Measurements from ENCODE around the gene SPACA7.

The SPACA7 gene

GRCh38 chr13:112355274-112355838 lies 20.8 kb upstream of the SPACA7 start:
- no CpG with 5 or more reads among the region's 15 CpGs for WGBS (ENCODE audit: extremely low coverage, insufficient coverage, insufficient read length)

GRCh38 chr13:112356190-112356589 lies 20.0 kb upstream of the SPACA7 start:
- no peak overlapping the region for H3K27ac ChIP-seq (ENCODE audit: low read depth, low read length)
- H4K91ac ChIP-seq (ENCODE audit: low read depth, low read length) = no peak overlapping the region
- no peaks in the 10 kb centered on the region for H3K27me3 ChIP-seq (ENCODE audit: insufficient read depth, low read length)
- no peaks in the 10 kb centered on the region for H3K36me3 ChIP-seq (ENCODE audit: control insufficient read depth in 1 of 2, insufficient read depth in 2 of 2, low read length in 2 of 2)
- H2AFZ ChIP-seq (ENCODE audit: insufficient read depth, low read length, poor library complexity) = no peak overlapping the region
- H3K79me2 ChIP-seq (ENCODE audit: control insufficient read depth, insufficient read depth, low read length, poor library complexity) = no peaks in the 10 kb centered on the region
- H3K4me1 ChIP-seq (ENCODE audit: control insufficient read depth in 1 of 2, insufficient read depth in 2 of 2, low read length in 2 of 2) = no peaks in the 10 kb centered on the region
- H3K79me1 ChIP-seq (ENCODE audit: low read length) = no peaks in the 10 kb centered on the region
- DNase-seq = no peak
- no peak overlapping the region for H3K18ac ChIP-seq (ENCODE audit: low read length)
- H3K4me2 ChIP-seq (ENCODE audit: low read length) = no peak overlapping the region
- no peak overlapping the region for H4K8ac ChIP-seq (ENCODE audit: low read depth, low read length)
- H4K12ac ChIP-seq (ENCODE audit: low read depth, low read length) = no peak overlapping the region
- whole genome bisulfite sequencing (ENCODE audit: extremely low coverage, insufficient coverage, insufficient read length) = no CpG with 5 or more reads among the region's 13 CpGs
- H2AK5ac ChIP-seq (ENCODE audit: low read length) = no peak overlapping the region
- no peak overlapping the region for H2BK5ac ChIP-seq (ENCODE audit: low read depth, low read length, poor library complexity)
- no peak overlapping the region for H3K9ac ChIP-seq (ENCODE audit: low read length)
- no peak overlapping the region for H2BK12ac ChIP-seq (ENCODE audit: low read length)
- no peak overlapping the region for H3K23ac ChIP-seq (ENCODE audit: low read length)
- H3K4me3 ChIP-seq (ENCODE audit: low read depth, low read length) = no peak overlapping the region
- H3K4ac ChIP-seq (ENCODE audit: low read depth, low read length) = no peak overlapping the region
- H3K9me3 ChIP-seq (ENCODE audit: insufficient read depth, low read depth, low read length) = peaks cover 2% of the 10 kb centered on the region
- no peak overlapping the region for H3K14ac ChIP-seq (ENCODE audit: low read length)
- H2BK120ac ChIP-seq (ENCODE audit: insufficient read depth, low read length, poor library complexity) = no peak overlapping the region

More at GRCh38 chr13:112355274-112355838, 20.8 kb upstream of the SPACA7 start:
- Histone ChIP-seq H3K27ac (ENCODE audit: low read depth, low read length) (no peak overlapping the region), H3K4me1 (ENCODE audit: control insufficient read depth in 1 of 2, insufficient read depth in 2 of 2, low read length in 2 of 2) (no peaks in the 10 kb centered on the region), H3K4me2 (ENCODE audit: low read length) (no peak overlapping the region), H3K79me1 (ENCODE audit: low read length) (no peaks in the 10 kb centered on the region), H4K12ac (ENCODE audit: low read depth, low read length) (no peak overlapping the region), H2BK12ac (ENCODE audit: low read length) (no peak overlapping the region), H3K79me2 (ENCODE audit: control insufficient read depth, insufficient read depth, low read length, poor library complexity) (no peaks in the 10 kb centered on the region), H4K8ac (ENCODE audit: low read depth, low read length) (no peak overlapping the region), H3K9me3 (ENCODE audit: insufficient read depth, low read depth, low read length) (peaks cover 2% of the 10 kb centered on the region), H2BK5ac (ENCODE audit: low read depth, low read length, poor library complexity) (no peak overlapping the region), H3K4me3 (ENCODE audit: low read depth, low read length) (no peak overlapping the region), H2AFZ (ENCODE audit: insufficient read depth, low read length, poor library complexity) (no peak overlapping the region), H3K36me3 (ENCODE audit: control insufficient read depth in 1 of 2, insufficient read depth in 2 of 2, low read length in 2 of 2) (no peaks in the 10 kb centered on the region), H4K91ac (ENCODE audit: low read depth, low read length) (no peak overlapping the region), H3K9ac (ENCODE audit: low read length) (no peak overlapping the region), H3K18ac (ENCODE audit: low read length) (no peak overlapping the region), H3K4ac (ENCODE audit: low read depth, low read length) (no peak overlapping the region), H3K27me3 (ENCODE audit: insufficient read depth, low read length) (no peaks in the 10 kb centered on the region), H2AK5ac (ENCODE audit: low read length) (no peak overlapping the region), H3K14ac (ENCODE audit: low read length) (no peak overlapping the region), H3K23ac (ENCODE audit: low read length) (no peak overlapping the region), H2BK120ac (ENCODE audit: insufficient read depth, low read length, poor library complexity) (no peak overlapping the region)
- DNase-seq = no peak

GRCh38 chr13:112358156-112358555 lies 18.0 kb upstream of the SPACA7 start:
- no peak overlapping the region for H2BK12ac ChIP-seq (ENCODE audit: low read length)
- H3K9ac ChIP-seq (ENCODE audit: low read length) = no peak overlapping the region
- H3K27ac ChIP-seq (ENCODE audit: low read depth, low read length) = no peak overlapping the region
- no peaks in the 10 kb centered on the region for H3K79me2 ChIP-seq (ENCODE audit: control insufficient read depth, insufficient read depth, low read length, poor library complexity)
- no peaks in the 10 kb centered on the region for H3K79me1 ChIP-seq (ENCODE audit: low read length)
- H2BK5ac ChIP-seq (ENCODE audit: low read depth, low read length, poor library complexity) = no peak overlapping the region
- no peak overlapping the region for H3K4me3 ChIP-seq (ENCODE audit: low read depth, low read length)
- WGBS (ENCODE audit: extremely low coverage, insufficient coverage, insufficient read length) = 100% methylated on average over 3 of the region's 4 CpGs
- H2BK120ac ChIP-seq (ENCODE audit: insufficient read depth, low read length, poor library complexity) = no peak overlapping the region
- no peak for DNase-seq
- H4K91ac ChIP-seq (ENCODE audit: low read depth, low read length) = no peak overlapping the region
- H3K23ac ChIP-seq (ENCODE audit: low read length) = peak overlapping the region; percentile 100
- no peak overlapping the region for H3K14ac ChIP-seq (ENCODE audit: low read length)
- no peaks in the 10 kb centered on the region for H3K4me1 ChIP-seq (ENCODE audit: control insufficient read depth in 1 of 2, insufficient read depth in 2 of 2, low read length in 2 of 2)
- peaks cover 2% of the 10 kb centered on the region for H3K9me3 ChIP-seq (ENCODE audit: insufficient read depth, low read depth, low read length)
- no peak overlapping the region for H3K4me2 ChIP-seq (ENCODE audit: low read length)
- H4K12ac ChIP-seq (ENCODE audit: low read depth, low read length) = no peak overlapping the region
- no peak overlapping the region for H2AFZ ChIP-seq (ENCODE audit: insufficient read depth, low read length, poor library complexity)
- no peak overlapping the region for H2AK5ac ChIP-seq (ENCODE audit: low read length)
- H3K36me3 ChIP-seq (ENCODE audit: control insufficient read depth in 1 of 2, insufficient read depth in 2 of 2, low read length in 2 of 2) = no peaks in the 10 kb centered on the region
- no peak overlapping the region for H4K8ac ChIP-seq (ENCODE audit: low read depth, low read length)
- no peaks in the 10 kb centered on the region for H3K27me3 ChIP-seq (ENCODE audit: insufficient read depth, low read length)
- no peak overlapping the region for H3K4ac ChIP-seq (ENCODE audit: low read depth, low read length)
- no peak overlapping the region for H3K18ac ChIP-seq (ENCODE audit: low read length)

GRCh38 chr13:112362021-112362420 lies 14.1 kb upstream of the SPACA7 start:
- no peaks in the 10 kb centered on the region for H3K27me3 ChIP-seq (ENCODE audit: insufficient read depth, low read length)
- no peak overlapping the region for H3K4ac ChIP-seq (ENCODE audit: low read depth, low read length)
- no peaks in the 10 kb centered on the region for H3K4me1 ChIP-seq (ENCODE audit: control insufficient read depth in 1 of 2, insufficient read depth in 2 of 2, low read length in 2 of 2)
- no peak overlapping the region for H4K91ac ChIP-seq (ENCODE audit: low read depth, low read length)
- H2BK5ac ChIP-seq (ENCODE audit: low read depth, low read length, poor library complexity) = no peak overlapping the region
- no peak overlapping the region for H3K27ac ChIP-seq (ENCODE audit: low read depth, low read length)
- no peak overlapping the region for H2BK120ac ChIP-seq (ENCODE audit: insufficient read depth, low read length, poor library complexity)
- no peaks in the 10 kb centered on the region for H3K79me2 ChIP-seq (ENCODE audit: control insufficient read depth, insufficient read depth, low read length, poor library complexity)
- no peak for DNase-seq
- no CpG with 5 or more reads among the region's 5 CpGs for WGBS (ENCODE audit: extremely low coverage, insufficient coverage, insufficient read length)
- no peaks in the 10 kb centered on the region for H3K79me1 ChIP-seq (ENCODE audit: low read length)
- H3K18ac ChIP-seq (ENCODE audit: low read length) = no peak overlapping the region
- no peak overlapping the region for H3K23ac ChIP-seq (ENCODE audit: low read length)
- no peak overlapping the region for H3K4me2 ChIP-seq (ENCODE audit: low read length)
- no peak overlapping the region for H3K14ac ChIP-seq (ENCODE audit: low read length)
- no peak overlapping the region for H4K12ac ChIP-seq (ENCODE audit: low read depth, low read length)
- no peak overlapping the region for H4K8ac ChIP-seq (ENCODE audit: low read depth, low read length)
- H2BK12ac ChIP-seq (ENCODE audit: low read length) = no peak overlapping the region
- H2AK5ac ChIP-seq (ENCODE audit: low read length) = no peak overlapping the region
- H3K4me3 ChIP-seq (ENCODE audit: low read depth, low read length) = no peak overlapping the region
- no peak overlapping the region for H2AFZ ChIP-seq (ENCODE audit: insufficient read depth, low read length, poor library complexity)
- no peaks in the 10 kb centered on the region for H3K36me3 ChIP-seq (ENCODE audit: control insufficient read depth in 1 of 2, insufficient read depth in 2 of 2, low read length in 2 of 2)
- peaks cover 11% of the 10 kb centered on the region for H3K9me3 ChIP-seq (ENCODE audit: insufficient read depth, low read depth, low read length)
- no peak overlapping the region for H3K9ac ChIP-seq (ENCODE audit: low read length)

Data from trophoblast cell (in vitro differentiated cells and primary cell).